OCI-LY7 (cell line): Measurements from ENCODE around the gene WWOX.

ENCODE experiments used
- CTCF ChIP-seq: fragments of 200-600 bp; sonication (generic); conservative IDR thresholded peaks from 2 replicates; pipeline ENCODE4 v1.5.1; 2014; ENCODE audit warnings: mild to moderate bottlenecking, antibody characterized with exemption, low read length, moderate library complexity, mixed read lengths
- EZH2phosphoT487 ChIP-seq: fragments of 200-600 bp; sonication (generic); IDR thresholded peaks from 2 replicates; pipeline ENCODE4 v1.6.1; 2018; ENCODE audit warnings: low read depth, borderline replicate concordance, mild to moderate bottlenecking, mixed run types, antibody characterized with exemption, low read length, moderate library complexity, mixed read lengths

GRCh38 chr16:78216166-78216745, 116.8 kb downstream of the WWOX start:
- no peak for TF ChIP-seq CTCF
- no peak for TF ChIP-seq EZH2phosphoT487
